ENCODE results near the gene NKIRAS1. TPM values are rescaled to one million over a fixed set of nuclear protein-coding genes. Genes with fewer than 3 reads are reported as not detected.

NKIRAS1 gene
- total RNA-seq, 4 donors from 2014 or later = 3.6 to 25.0 (median 17.3) TPM

DNA sequence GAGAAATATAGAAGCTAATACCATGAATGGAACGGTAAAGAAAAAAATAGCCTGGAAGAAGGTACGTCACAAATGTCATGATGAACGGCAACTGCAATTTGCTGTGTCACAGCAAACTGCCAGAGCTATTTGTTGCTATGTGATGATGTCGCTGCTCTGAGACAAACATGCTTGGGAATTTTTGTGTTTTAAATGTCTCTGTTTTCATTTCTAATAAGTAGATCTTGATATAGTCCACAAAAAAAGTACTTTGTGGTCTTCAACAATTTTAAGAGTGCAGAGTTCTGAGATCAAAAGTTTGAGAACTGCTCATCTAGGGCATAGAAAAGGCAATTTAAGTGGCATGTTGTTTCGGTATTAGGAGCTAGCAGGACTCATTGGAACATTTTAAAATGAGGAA, 24.0 kb upstream of the NKIRAS1 start:
- Histone ChIP-seq H3K27me3 (no peaks in the 10 kb centered on the region), H3K4me3 (no peak overlapping the region), H3K4me1 (no peaks in the 10 kb centered on the region), H3K36me3 (no peaks in the 10 kb centered on the region), H3K27ac (no peak overlapping the region), H3K9me3 (no peaks in the 10 kb centered on the region)
- intact Hi-C loops (cut with DNase I; ENCODE audit: low total_unique reads) = no loop called here
- TF ChIP-seq, protein P1, sequence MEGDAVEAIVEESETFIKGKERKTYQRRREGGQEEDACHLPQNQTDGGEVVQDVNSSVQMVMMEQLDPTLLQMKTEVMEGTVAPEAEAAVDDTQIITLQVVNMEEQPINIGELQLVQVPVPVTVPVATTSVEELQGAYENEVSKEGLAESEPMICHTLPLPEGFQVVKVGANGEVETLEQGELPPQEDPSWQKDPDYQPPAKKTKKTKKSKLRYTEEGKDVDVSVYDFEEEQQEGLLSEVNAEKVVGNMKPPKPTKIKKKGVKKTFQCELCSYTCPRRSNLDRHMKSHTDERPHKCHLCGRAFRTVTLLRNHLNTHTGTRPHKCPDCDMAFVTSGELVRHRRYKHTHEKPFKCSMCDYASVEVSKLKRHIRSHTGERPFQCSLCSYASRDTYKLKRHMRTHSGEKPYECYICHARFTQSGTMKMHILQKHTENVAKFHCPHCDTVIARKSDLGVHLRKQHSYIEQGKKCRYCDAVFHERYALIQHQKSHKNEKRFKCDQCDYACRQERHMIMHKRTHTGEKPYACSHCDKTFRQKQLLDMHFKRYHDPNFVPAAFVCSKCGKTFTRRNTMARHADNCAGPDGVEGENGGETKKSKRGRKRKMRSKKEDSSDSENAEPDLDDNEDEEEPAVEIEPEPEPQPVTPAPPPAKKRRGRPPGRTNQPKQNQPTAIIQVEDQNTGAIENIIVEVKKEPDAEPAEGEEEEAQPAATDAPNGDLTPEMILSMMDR (IDR thresholded peaks at IDR 0.05) = no peak
- TF ChIP-seq POLR2A (IDR thresholded peaks at IDR 0.05) = no peak
- DNase-seq = no peak

DNA sequence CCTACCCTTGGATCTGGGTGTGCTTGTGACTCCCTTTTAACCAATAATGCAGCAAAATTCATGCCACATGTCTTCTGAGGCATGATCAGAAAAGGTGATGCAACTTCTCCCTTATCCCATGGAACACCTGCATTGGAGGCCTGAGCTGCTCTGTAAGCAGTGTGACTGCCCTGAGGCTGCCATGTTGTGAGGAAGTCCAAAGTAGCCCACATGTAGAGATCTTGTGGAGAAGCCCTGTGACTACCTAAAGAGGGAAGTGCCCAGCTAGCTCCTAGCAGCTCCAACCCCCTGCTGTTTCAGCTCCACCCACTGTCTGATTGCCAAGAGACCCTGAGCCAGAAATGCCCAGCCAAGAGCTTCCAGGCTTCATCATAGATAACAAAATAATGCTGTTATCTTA, 21.9 kb upstream of the NKIRAS1 start:
- Histone ChIP-seq H3K9me3 (no peaks in the 10 kb centered on the region), H3K4me1 (no peaks in the 10 kb centered on the region), H3K27ac (no peak overlapping the region), H3K4me3 (no peak overlapping the region), H3K27me3 (no peaks in the 10 kb centered on the region), H3K36me3 (no peaks in the 10 kb centered on the region)
- TF ChIP-seq POLR2A (IDR thresholded peaks at IDR 0.05) = no peak
- TF ChIP-seq, protein P1 (IDR thresholded peaks at IDR 0.05) = no peak
- DNase-seq = no peak
- intact Hi-C loops (cut with DNase I; ENCODE audit: low total_unique reads) = no loop called here

DNA sequence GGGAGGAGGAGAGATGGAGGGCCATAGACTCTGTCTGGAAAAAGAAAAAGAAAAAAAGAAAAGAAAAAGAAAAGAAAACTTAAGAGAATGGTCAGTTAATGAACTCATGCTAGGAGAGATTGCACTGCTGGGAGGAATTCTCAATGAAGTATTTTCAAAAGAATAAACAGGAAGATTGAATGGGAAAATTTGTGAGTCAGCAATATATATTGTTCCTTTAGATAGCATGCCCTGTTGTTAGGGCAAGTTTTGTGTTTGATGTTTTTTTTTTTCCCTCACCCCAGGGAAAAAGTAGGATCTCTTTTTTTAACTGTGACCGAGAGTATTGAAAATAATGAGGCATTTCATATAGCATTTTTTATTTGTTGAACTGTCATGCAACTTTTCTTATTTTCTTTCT, 20.5 kb upstream of the NKIRAS1 start:
- no peaks in the 10 kb centered on the region for H3K36me3 ChIP-seq
- no peaks in the 10 kb centered on the region for H3K9me3 ChIP-seq
- no peaks in the 10 kb centered on the region for H3K27me3 ChIP-seq
- no peaks in the 10 kb centered on the region for H3K4me1 ChIP-seq
- no peak overlapping the region for H3K27ac ChIP-seq
- intact Hi-C loops (cut with DNase I; ENCODE audit: low total_unique reads) = no loop called here
- no peak overlapping the region for H3K4me3 ChIP-seq
- TF ChIP-seq POLR2A (IDR thresholded peaks at IDR 0.05) = no peak
- TF ChIP-seq, protein P1 (IDR thresholded peaks at IDR 0.05) = no peak
- DNase-seq = no peak

DNA sequence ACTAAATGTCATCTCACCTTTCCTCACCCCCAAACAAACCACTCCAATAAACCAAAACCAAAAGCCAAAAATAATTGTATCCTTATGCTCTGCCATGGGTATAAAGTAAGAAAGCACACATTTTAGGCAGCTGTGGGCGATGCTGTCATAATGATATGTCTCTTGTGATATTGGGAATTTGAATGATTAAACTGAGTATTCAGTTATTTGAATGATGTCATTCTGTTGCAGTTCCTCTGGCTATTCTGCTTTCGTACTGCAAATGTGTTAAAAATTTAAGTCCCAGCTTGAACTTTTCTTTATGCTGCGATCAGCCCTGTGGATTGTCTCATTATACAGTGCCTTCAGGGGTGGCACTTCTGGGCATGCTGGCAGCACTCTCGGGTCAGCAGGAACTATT, 17.5 kb upstream of the NKIRAS1 start:
- DNase-seq = no peak
- no peak overlapping the region for H3K27ac ChIP-seq
- no peak for TF ChIP-seq POLR2A (IDR thresholded peaks at IDR 0.05)
- TF ChIP-seq, protein P1 (IDR thresholded peaks at IDR 0.05) = no peak
- intact Hi-C loops (cut with DNase I; ENCODE audit: low total_unique reads) = no loop called here
- no peaks in the 10 kb centered on the region for H3K4me1 ChIP-seq
- no peaks in the 10 kb centered on the region for H3K9me3 ChIP-seq
- H3K4me3 ChIP-seq = no peak overlapping the region
- no peaks in the 10 kb centered on the region for H3K36me3 ChIP-seq
- H3K27me3 ChIP-seq = no peaks in the 10 kb centered on the region

DNA sequence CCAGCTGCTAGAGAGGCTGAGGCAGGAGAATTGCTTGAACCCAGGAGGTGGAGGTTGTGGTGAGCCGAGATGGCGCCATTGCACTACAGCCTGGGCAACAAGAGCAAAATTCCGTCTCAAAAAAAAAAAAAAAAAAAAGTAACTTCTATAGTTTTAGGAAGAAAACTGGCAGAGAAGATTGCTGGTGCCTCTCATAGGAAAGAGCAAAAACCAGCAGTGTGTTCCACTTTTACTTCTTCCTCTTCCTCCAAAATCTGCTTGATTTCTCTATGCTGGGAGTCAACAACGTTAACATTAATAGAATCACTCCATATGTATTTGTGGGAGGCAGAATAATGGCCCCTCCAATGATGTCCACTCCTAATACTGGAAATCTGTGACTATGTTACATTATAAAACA, 15.8 kb upstream of the NKIRAS1 start:
- no peak for TF ChIP-seq POLR2A (IDR thresholded peaks at IDR 0.05)
- TF ChIP-seq, protein P1 (IDR thresholded peaks at IDR 0.05) = no peak
- DNase-seq = no peak
- intact Hi-C loops (cut with DNase I; ENCODE audit: low total_unique reads) = no loop called here
- H3K27me3 ChIP-seq = no peaks in the 10 kb centered on the region
- H3K36me3 ChIP-seq = no peaks in the 10 kb centered on the region
- H3K27ac ChIP-seq = no peak overlapping the region
- no peaks in the 10 kb centered on the region for H3K9me3 ChIP-seq
- no peaks in the 10 kb centered on the region for H3K4me1 ChIP-seq
- no peak overlapping the region for H3K4me3 ChIP-seq

Measured in uterus (tissue), 4 donors.